Endothelial cell of umbilical vein (primary cell): Measurements from ENCODE around the gene DUSP3. TPM values are rescaled to one million over a fixed set of nuclear protein-coding genes. Genes with fewer than 3 reads are reported as not detected.

Experiments used
- BruUV-seq: library from RNA; stranded (reverse); fragments of 400-500 nt; replicated peaks from 2 replicates; lab custom pipeline; 2021; lab: Mats Ljungman, UMichigan
- CTCF ChIA-PET: fragments of 300-600, 350-600 bp; sonication (Branson Sonifier 250); formaldehyde crosslinking; loops from one replicate; lab custom pipeline; 2021; ENCODE audit warnings: antibody characterized with exemption, inconsistent platforms; lab: Charles Lee
- POLR2A ChIA-PET: fragments of 300-600, 350-600 bp; sonication (Branson Sonifier 250); formaldehyde crosslinking; loops from one replicate; lab custom pipeline; 2021; ENCODE audit warnings: antibody characterized with exemption, inconsistent platforms; lab: Charles Lee
- DNase-seq: peaks from one replicate; pipeline ENCODE4 v3.0.0-alpha.2; 2011; ENCODE audit warnings: low read depth, low spot score
- FAIRE-seq: peaks from 2 replicates; lab custom pipeline; 2011; peaks lifted over from hg19 to GRCh38; lab: Jason Lieb, UNC
- H2AFZ ChIP-seq: 2 replicates; pipeline ENCODE4 v1.6.0; 2012; ENCODE audit warnings: low read depth, low read length, control low read depth, inconsistent platforms
- H3K27ac ChIP-seq: 2 replicates; pipeline ENCODE4 v1.5.1; 2011; ENCODE audit warnings: low read depth, mild to moderate bottlenecking, control low read depth, low read length, moderate library complexity; ENCODE audit not compliant: insufficient read depth
- H3K27me3 ChIP-seq, 2 experiments: 2 replicates each; pipeline versions ENCODE4 v1.6.0 to v1.6.1; 2011; ENCODE audit warnings: low read length in 2 of 2, mixed read lengths in 1 of 2; ENCODE audit not compliant: control insufficient read depth in 2 of 2, insufficient read depth in 2 of 2
- H3K36me3 ChIP-seq, 2 experiments: 2 replicates in 1 of 2; 3 replicates in 1 of 2; pipeline ENCODE4 v1.5.1; 2011; ENCODE audit warnings: low read length in 2 of 2, mild to moderate bottlenecking in 1 of 2, moderate library complexity in 1 of 2; ENCODE audit not compliant: control insufficient read depth in 2 of 2, insufficient read depth in 2 of 2; ENCODE audit errors: extremely low read depth in 1 of 2
- H3K4me1 ChIP-seq: 3 replicates; pipeline ENCODE4 v1.5.1; 2011; ENCODE audit warnings: mild to moderate bottlenecking, low read length; ENCODE audit not compliant: control insufficient read depth, insufficient read depth; ENCODE audit errors: extremely low read depth
- H3K4me2 ChIP-seq: 2 replicates; pipeline ENCODE4 v1.6.1; 2011; ENCODE audit warnings: low read length, control low read depth, mixed read lengths; ENCODE audit not compliant: insufficient read depth
- H3K4me3 ChIP-seq, 3 experiments: fragments of 200-600 bp in 1 of 3; sonication (generic), shearing (Covaris generic) in 1 of 3; replicated peaks in 1 of 3; 2 replicates each; pipeline ENCODE4 v1.5.1; 2011 to 2016; ENCODE audit warnings: control low read depth in 3 of 3, low read length in 3 of 3, mild to moderate bottlenecking in 2 of 3, inconsistent platforms in 1 of 3, low read depth in 1 of 3, moderate library complexity in 1 of 3; ENCODE audit not compliant: insufficient read depth in 1 of 3
- H3K79me2 ChIP-seq: 2 replicates; pipeline ENCODE4 v1.6.0; 2012; ENCODE audit warnings: low read length, inconsistent platforms; ENCODE audit not compliant: control insufficient read depth, insufficient read depth
- H3K9ac ChIP-seq: replicated peaks from 2 replicates; pipeline ENCODE3; 2011; ENCODE audit warnings: low read length, control low read depth; ENCODE audit not compliant: insufficient read depth; ENCODE audit errors: extremely low read depth
- H3K9me1 ChIP-seq: replicated peaks from 3 replicates; pipeline ENCODE4 v1.6.0; 2011; ENCODE audit warnings: mild to moderate bottlenecking, low read length; ENCODE audit not compliant: control insufficient read depth, insufficient read depth; ENCODE audit errors: extremely low read depth
- H3K9me3 ChIP-seq: replicated peaks from 2 replicates; pipeline ENCODE4 v1.5.1; 2012; ENCODE audit warnings: low read length, inconsistent platforms; ENCODE audit not compliant: control insufficient read depth, insufficient read depth
- H4K20me1 ChIP-seq: replicated peaks from 2 replicates; pipeline ENCODE3; 2011; ENCODE audit warnings: mild to moderate bottlenecking, low read length; ENCODE audit not compliant: control insufficient read depth, insufficient read depth; ENCODE audit errors: extremely low read depth
- EZH2 ChIP-seq: IDR thresholded peaks from 2 replicates; pipeline ENCODE4 v1.6.1; 2012; ENCODE audit warnings: borderline replicate concordance, low read depth, mild to moderate bottlenecking, moderate library complexity, low read length, inconsistent platforms; ENCODE audit not compliant: severe bottlenecking
- FOS ChIP-seq: IDR thresholded peaks from 2 replicates; pipeline ENCODE4 v1.6.1; 2011; ENCODE audit warnings: mild to moderate bottlenecking, low read length, moderate library complexity, borderline replicate concordance; ENCODE audit not compliant: insufficient read depth
- GATA2 ChIP-seq: IDR thresholded peaks from 2 replicates; pipeline ENCODE4 v1.7.0; 2011; ENCODE audit warnings: low read depth, mild to moderate bottlenecking, moderate library complexity, mixed read lengths, low read length; ENCODE audit not compliant: insufficient read length, insufficient read depth
- JUN ChIP-seq: IDR thresholded peaks from 2 replicates; pipeline ENCODE4 v1.6.1; 2011; ENCODE audit warnings: borderline replicate concordance, low read depth; ENCODE audit not compliant: insufficient read length, insufficient read depth
- MYC ChIP-seq: IDR thresholded peaks from one replicate; pipeline ENCODE4 v1.6.1; 2011; ENCODE audit warnings: mild to moderate bottlenecking, low read depth, low read length
- POLR2A ChIP-seq: IDR thresholded peaks from 2 replicates; pipeline ENCODE4 v1.6.1; 2012; ENCODE audit warnings: low read depth, mild to moderate bottlenecking, control low read depth, low read length
- POLR2AphosphoS5 ChIP-seq: IDR thresholded peaks from 2 replicates; pipeline ENCODE4 v1.6.1; 2012; ENCODE audit warnings: low read depth, mild to moderate bottlenecking, control low read depth, low read length, moderate library complexity; ENCODE audit not compliant: insufficient read depth
- dilution Hi-C: fragments of 300-500 bp; cut with MboI; formaldehyde crosslinking; loops from one replicate; pipeline ENCODE4 v1.15.0; 2019; ENCODE audit warnings: low sequenced_read_pairs; ENCODE audit not compliant: extremely low pct_ligation_motif_present
- intact Hi-C: fragments of 100-400 bp; cut with micrococcal nuclease; formaldehyde crosslinking; loops from one replicate; pipeline ENCODE4 v1.10.0; 2022
- polyA plus RNA-seq, 4 experiments: library from polyadenylated mRNA; depleted of rRNA in 3 of 4; stranded (reverse) in 3 of 4; unstranded in 1 of 4; fragments of >200 nt; gene quantifications; 2 replicates each; pipeline versions ENCODE4 v1.2.1 to v1.2.3, GENCODE V29; 2011 to 2012; ENCODE audit warnings: missing spikeins in 1 of 4
- total RNA-seq: library from RNA; stranded (reverse); gene quantifications from 2 replicates; pipeline ENCODE4 v1.2.3, GENCODE V29; 2021
- TF ChIP-seq, protein P1 (sequence below): IDR thresholded peaks from 2 replicates; pipeline ENCODE4 v1.6.1; 2011; ENCODE audit not compliant: insufficient read depth, insufficient read length
- TF ChIP-seq, protein P2 (sequence below), 2 donors: IDR thresholded peaks; 1 replicate in 1 of 2; 2 replicates in 1 of 2; pipeline ENCODE4 v1.5.1; 2011; ENCODE audit warnings: low read length in 2 of 2, mild to moderate bottlenecking in 2 of 2, moderate library complexity in 2 of 2, control low read depth in 1 of 2, inconsistent platforms in 1 of 2, low read depth in 1 of 2; ENCODE audit not compliant: insufficient read depth in 1 of 2; ENCODE audit errors: extremely low read depth in 1 of 2

DUSP3 gene
- total and polyA plus RNA-seq, 2 donors (not counting 3 experiments of a cell fraction or from before 2014, with no cell fraction given), result 46.8 to 57.7 TPM

GRCh38 chr17:43758497-43759174 lies 20.1 kb downstream of the DUSP3 start, which contains the start of gene SOST:
Gene SOST (minus strand): TSS chr17:43758791. CDS start chr17:43758741, 50 bp downstream.
- no peaks in the 10 kb centered on the region for H3K36me3 ChIP-seq
- TF ChIP-seq POLR2AphosphoS5 (no peak), EZH2 (no peak)
- TF ChIP-seq, protein P1, sequence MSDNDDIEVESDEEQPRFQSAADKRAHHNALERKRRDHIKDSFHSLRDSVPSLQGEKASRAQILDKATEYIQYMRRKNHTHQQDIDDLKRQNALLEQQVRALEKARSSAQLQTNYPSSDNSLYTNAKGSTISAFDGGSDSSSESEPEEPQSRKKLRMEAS, result no peak
- dilution Hi-C loops, result no loop called here
- no peak within 1 kb of the TSS for H2AFZ ChIP-seq
- H3K4me1 ChIP-seq, result peaks cover 3% of the 10 kb centered on the region
- DNase-seq, result no peak
- CTCF ChIA-PET, result interaction anchor here (0.8 to 9.4 kb wide), 4 partner anchors 25 to 62 kb away, joined by 3 to 414 read pairs (median 13); no protein-coding TSS in a partner anchor
- no TSS peak for BruUV-seq
- H3K27me3 ChIP-seq, result peaks cover 8 to 13% of the 10 kb centered on the region in 2 experiments
- no peaks in the 10 kb centered on the region for H3K9me3 ChIP-seq
- H4K20me1 ChIP-seq, result no peaks in the 10 kb centered on the region
- H3K4me2 ChIP-seq, result no peak within 1 kb of the TSS
- H3K9ac ChIP-seq, result no peak within 1 kb of the TSS
- H3K27ac ChIP-seq, result no peak within 1 kb of the TSS
- H3K4me3 ChIP-seq, result no peak within 1 kb of the TSS
- no peak for FAIRE-seq
- intact Hi-C loops, result no loop called here
- POLR2A ChIA-PET, result no interaction called here
- H3K9me1 ChIP-seq, result no peaks in the 10 kb centered on the region
- no peaks in the 10 kb centered on the region for H3K79me2 ChIP-seq

GRCh38 chr17:43758086-43758485 lies 20.7 kb downstream of the DUSP3 start:
- ChIA-PET CTCF (interaction anchor here (1.7 to 9.4 kb wide), 4 partner anchors 9 to 84 kb away, joined by 7 to 414 read pairs (median 18); no protein-coding TSS in a partner anchor), POLR2A (no interaction called here)
- BruUV-seq, result no TSS peak
- Histone ChIP-seq H3K9me1 (no peaks in the 10 kb centered on the region), H2AFZ (no peak overlapping the region), H3K9me3 (no peaks in the 10 kb centered on the region), H4K20me1 (no peaks in the 10 kb centered on the region), H3K4me1 (peaks cover 3% of the 10 kb centered on the region), H3K79me2 (no peaks in the 10 kb centered on the region), H3K27me3 (peaks cover 8 to 17% of the 10 kb centered on the region in 2 experiments), H3K9ac (no peak overlapping the region), H3K36me3 (no peaks in the 10 kb centered on the region), H3K27ac (no peak overlapping the region), H3K4me2 (no peak overlapping the region), H3K4me3 (no peak overlapping the region)
- FAIRE-seq (no peak), DNase-seq (no peak)
- TF ChIP-seq GATA2 (no peak), MYC (no peak), POLR2A (no peak), JUN (no peak), POLR2AphosphoS5 (no peak), EZH2 (no peak), FOS (no peak)
- TF ChIP-seq, protein P1, result no peak
- TF ChIP-seq, protein P2, sequence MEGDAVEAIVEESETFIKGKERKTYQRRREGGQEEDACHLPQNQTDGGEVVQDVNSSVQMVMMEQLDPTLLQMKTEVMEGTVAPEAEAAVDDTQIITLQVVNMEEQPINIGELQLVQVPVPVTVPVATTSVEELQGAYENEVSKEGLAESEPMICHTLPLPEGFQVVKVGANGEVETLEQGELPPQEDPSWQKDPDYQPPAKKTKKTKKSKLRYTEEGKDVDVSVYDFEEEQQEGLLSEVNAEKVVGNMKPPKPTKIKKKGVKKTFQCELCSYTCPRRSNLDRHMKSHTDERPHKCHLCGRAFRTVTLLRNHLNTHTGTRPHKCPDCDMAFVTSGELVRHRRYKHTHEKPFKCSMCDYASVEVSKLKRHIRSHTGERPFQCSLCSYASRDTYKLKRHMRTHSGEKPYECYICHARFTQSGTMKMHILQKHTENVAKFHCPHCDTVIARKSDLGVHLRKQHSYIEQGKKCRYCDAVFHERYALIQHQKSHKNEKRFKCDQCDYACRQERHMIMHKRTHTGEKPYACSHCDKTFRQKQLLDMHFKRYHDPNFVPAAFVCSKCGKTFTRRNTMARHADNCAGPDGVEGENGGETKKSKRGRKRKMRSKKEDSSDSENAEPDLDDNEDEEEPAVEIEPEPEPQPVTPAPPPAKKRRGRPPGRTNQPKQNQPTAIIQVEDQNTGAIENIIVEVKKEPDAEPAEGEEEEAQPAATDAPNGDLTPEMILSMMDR (IDR thresholded peaks at IDR 0.05; ENCODE audit: extremely low read depth in 1 of 2, insufficient read depth in 1 of 2, low read depth in 1 of 2, low read length in 2 of 2), result no peak
- dilution Hi-C loops (no loop called here), intact Hi-C loops (no loop called here)
